Neural cell (in vitro differentiated cells): ENCODE measurements around the gene NOTCH4. TPM values are rescaled to one million over a fixed set of nuclear protein-coding genes. Genes with fewer than 3 reads are reported as not detected.

ENCODE experiments used
- H2AFZ ChIP-seq: fragments of 200-600, 300-800 bp; sonication (generic), shearing (Covaris generic); 2 replicates; pipeline ENCODE4 v1.6.0; 2014; ENCODE audit warnings: low read depth, mild to moderate bottlenecking, antibody characterized with exemption, low read length, moderate library complexity
- H3F3A ChIP-seq: fragments of 200-600 bp; shearing (Covaris generic); 2 replicates; pipeline ENCODE4 v1.6.1; 2016; ENCODE audit warnings: mild to moderate bottlenecking, moderate library complexity, mixed read lengths, antibody characterized with exemption, low read length; ENCODE audit not compliant: insufficient read depth, poor library complexity, severe bottlenecking
- H3K27ac ChIP-seq: fragments of 200-600, 300-800 bp; sonication (generic), shearing (Covaris generic); 2 replicates; pipeline ENCODE4 v1.5.1; 2014; ENCODE audit warnings: mild to moderate bottlenecking, low read length, moderate library complexity
- H3K27me3 ChIP-seq: fragments of 300-800, 200-600 bp; sonication (generic), shearing (Covaris generic); 2 replicates; pipeline ENCODE4 v1.6.0; 2014; ENCODE audit warnings: mild to moderate bottlenecking, low read depth, low read length, moderate library complexity; ENCODE audit not compliant: insufficient read depth
- H3K36me3 ChIP-seq: fragments of 300-800, 200-600 bp; sonication (generic), shearing (Covaris generic); 2 replicates; pipeline ENCODE4 v1.5.1; 2014; ENCODE audit warnings: mild to moderate bottlenecking, antibody characterized with exemption, low read length, moderate library complexity; ENCODE audit not compliant: insufficient read depth
- H3K4me2 ChIP-seq: fragments of 300-800, 200-600 bp; sonication (generic), shearing (Covaris generic); 2 replicates; pipeline ENCODE4 v1.6.0; 2014; ENCODE audit warnings: mild to moderate bottlenecking, low read length
- H3K4me3 ChIP-seq: fragments of 300-800, 200-600 bp; sonication (generic), shearing (Covaris generic); 2 replicates; pipeline ENCODE4 v1.5.1; 2014; ENCODE audit warnings: mild to moderate bottlenecking, low read length, moderate library complexity
- H3K79me2 ChIP-seq: fragments of 200-600 bp; shearing (Covaris generic); replicated peaks from 2 replicates; pipeline ENCODE4 v1.6.0; 2014; ENCODE audit warnings: mild to moderate bottlenecking, low read length, moderate library complexity; ENCODE audit not compliant: insufficient read depth
- H3K9ac ChIP-seq: fragments of 300-800, 200-600 bp; sonication (generic), shearing (Covaris generic); 2 replicates; pipeline ENCODE4 v1.6.1; 2016; ENCODE audit warnings: mild to moderate bottlenecking, low read length, mixed read lengths
- H3K9me2 ChIP-seq: fragments of 200-600 bp; shearing (Covaris generic); 2 replicates; pipeline ENCODE4 v1.6.1; 2016; ENCODE audit warnings: mild to moderate bottlenecking, low read length, mixed read lengths; ENCODE audit not compliant: insufficient read depth
- H3K9me3 ChIP-seq: fragments of 200-600, 300-800 bp; sonication (generic), shearing (Covaris generic); 2 replicates; pipeline ENCODE4 v1.6.1; 2016; ENCODE audit warnings: mild to moderate bottlenecking, mixed run types, low read length, moderate library complexity, mixed read lengths
- H4K20me1 ChIP-seq: fragments of 200-600 bp; shearing (Covaris generic); 2 replicates; pipeline ENCODE4 v1.6.1; 2016; ENCODE audit warnings: mild to moderate bottlenecking, mixed run types; ENCODE audit not compliant: insufficient read depth
- CTCF ChIP-seq: fragments of 450-650 bp; IDR thresholded peaks from 2 replicates; pipeline ENCODE4 v1.5.1; 2014; ENCODE audit warnings: antibody characterized with exemption, mild to moderate bottlenecking, moderate library complexity; ENCODE audit not compliant: poor library complexity, severe bottlenecking
- EP300 ChIP-seq: fragments of 450-650 bp; conservative IDR thresholded peaks from 2 replicates; pipeline ENCODE4 v1.6.1; 2014; ENCODE audit warnings: antibody characterized with exemption, mild to moderate bottlenecking, moderate library complexity; ENCODE audit not compliant: poor library complexity, severe bottlenecking
- EZH2 ChIP-seq: fragments of 200-600, 300-800 bp; shearing (Covaris generic), sonication (generic); IDR thresholded peaks from 2 replicates; pipeline ENCODE4 v1.6.1; 2014; ENCODE audit warnings: antibody characterized with exemption, low read length, borderline replicate concordance, mild to moderate bottlenecking; ENCODE audit not compliant: insufficient read depth, poor library complexity, severe bottlenecking
- MXI1 ChIP-seq: fragments of 450-650 bp; conservative IDR thresholded peaks from 2 replicates; pipeline ENCODE4 v1.6.1; 2014; ENCODE audit warnings: antibody characterized with exemption, mild to moderate bottlenecking; ENCODE audit not compliant: poor library complexity, severe bottlenecking
- POLR2AphosphoS5 ChIP-seq: IDR thresholded peaks from 2 replicates; pipeline ENCODE4 v1.6.1; 2012
- RAD21 ChIP-seq: fragments of 450-650 bp; conservative IDR thresholded peaks from 2 replicates; pipeline ENCODE4 v1.6.1; 2014; ENCODE audit warnings: antibody characterized with exemption, mild to moderate bottlenecking, moderate library complexity
- REST ChIP-seq: IDR thresholded peaks from 2 replicates; pipeline ENCODE4 v1.6.1; 2012; ENCODE audit warnings: borderline replicate concordance
- SMC3 ChIP-seq: fragments of 450-650 bp; conservative IDR thresholded peaks from 2 replicates; pipeline ENCODE4 v1.6.1; 2014; ENCODE audit warnings: antibody characterized with exemption, mild to moderate bottlenecking, moderate library complexity; ENCODE audit not compliant: poor library complexity
- TAF1 ChIP-seq: IDR thresholded peaks from 2 replicates; pipeline ENCODE4 v1.6.1; 2012; ENCODE audit warnings: low read depth
- polyA plus RNA-seq: library from polyadenylated mRNA; depleted of rRNA; stranded (reverse); fragments of >200 nt; gene quantifications from 2 replicates; pipeline ENCODE4 v1.2.3, GENCODE V29; 2014

Gene NOTCH4
- polyA plus RNA-seq, 1 donor from 2014 or later = 5.5 TPM

GRCh38 chr6:32175711-32176475, 48.0 kb downstream of the NOTCH4 start, which contains the start of gene AGPAT1:
TSS of gene AGPAT1 (minus strand) at chr6:32176084. CDS start at chr6:32171496, 4,588 bp downstream.
- Histone ChIP-seq H3K79me2 (peaks cover 51% of the 10 kb centered on the region), H3K9me2 (no peaks in the 10 kb centered on the region), H3K36me3 (no peaks in the 10 kb centered on the region), H3K4me3 (peak within 1 kb of the TSS; percentile 91), H3K27ac (peak within 1 kb of the TSS; percentile 97), H4K20me1 (no peaks in the 10 kb centered on the region), H3K27me3 (no peaks in the 10 kb centered on the region), H3K4me2 (peak within 1 kb of the TSS; percentile 90), H3K9me3 (no peaks in the 10 kb centered on the region), H2AFZ (peak within 1 kb of the TSS; percentile 69), H3K9ac (peak within 1 kb of the TSS; percentile 99), H3F3A (peaks cover 4% of the 10 kb centered on the region)
- TF ChIP-seq TAF1 (peak; percentile 83), POLR2AphosphoS5 (peak; percentile 89), CTCF (no peak), SMC3 (peak; percentile 27), MXI1 (peak; percentile 30), RAD21 (no peak)

GRCh38 chr6:32175322-32175710, 48.6 kb downstream of the NOTCH4 start:
- peak overlapping the region; percentile 69 for H2AFZ ChIP-seq
- TF ChIP-seq MXI1 = peak; percentile 25
- TF ChIP-seq POLR2AphosphoS5 = no peak

GRCh38 chr6:32174416-32174815, 49.5 kb downstream of the NOTCH4 start:
- no peaks in the 10 kb centered on the region for H3K27me3 ChIP-seq
- H3K4me2 ChIP-seq = peak overlapping the region; percentile 88
- peaks cover 4% of the 10 kb centered on the region for H3F3A ChIP-seq
- H3K79me2 ChIP-seq = peaks cover 41% of the 10 kb centered on the region
- peak overlapping the region; percentile 91 for H3K4me3 ChIP-seq
- H3K36me3 ChIP-seq = no peaks in the 10 kb centered on the region
- no peak overlapping the region for H3K9ac ChIP-seq
- H2AFZ ChIP-seq = no peak overlapping the region
- H3K9me2 ChIP-seq = no peaks in the 10 kb centered on the region
- H4K20me1 ChIP-seq = no peaks in the 10 kb centered on the region
- TF ChIP-seq SMC3 (no peak), REST (no peak), CTCF (no peak), TAF1 (no peak), EZH2 (no peak), MXI1 (no peak), RAD21 (no peak), EP300 (no peak), POLR2AphosphoS5 (no peak)
- H3K9me3 ChIP-seq = no peaks in the 10 kb centered on the region
- no peak overlapping the region for H3K27ac ChIP-seq

More at GRCh38 chr6:32175322-32175710, 48.6 kb downstream of the NOTCH4 start:
- Histone ChIP-seq H3K9ac (peak overlapping the region; percentile 99), H4K20me1 (no peaks in the 10 kb centered on the region), H3F3A (peaks cover 4% of the 10 kb centered on the region), H3K4me2 (peak overlapping the region; percentile 88), H3K36me3 (no peaks in the 10 kb centered on the region), H3K27me3 (no peaks in the 10 kb centered on the region), H3K4me3 (peak overlapping the region; percentile 91), H3K9me2 (no peaks in the 10 kb centered on the region), H3K9me3 (no peaks in the 10 kb centered on the region), H3K79me2 (peaks cover 48% of the 10 kb centered on the region), H3K27ac (peak overlapping the region; percentile 97)
